Naive B cell (primary cell): Measurements from ENCODE around the gene B2M. TPM values are rescaled to one million over a fixed set of nuclear protein-coding genes. Genes with fewer than 3 reads are reported as not detected.

ENCODE experiments used
- ATAC-seq, 2 donors: fragments of 150-1000 bp; cut with Tn5 transposase; 2 replicates each; pipeline ENCODE4 v1.10.0; 2021; ENCODE audit warnings: low read depth in 2 of 2, mild to moderate bottlenecking in 2 of 2, moderate library complexity in 2 of 2
- DNase-seq: peaks from one replicate; pipeline ENCODE4 v3.0.0; 2022
- H3K27ac Mint-ChIP-seq, 6 donors: one replicate each; pipeline ENCODE4 v1.8.0; 2020 to 2022; ENCODE audit warnings: mild to moderate bottlenecking in 6 of 6, mixed read lengths in 6 of 6, moderate library complexity in 5 of 6, inconsistent platforms in 2 of 6
- H3K27me3 Mint-ChIP-seq, 3 donors: one replicate each; pipeline ENCODE4 v1.8.0; 2021 to 2022; ENCODE audit warnings: mixed read lengths in 3 of 3, mild to moderate bottlenecking in 1 of 3
- H3K36me3 Mint-ChIP-seq, 2 donors: one replicate each; pipeline ENCODE4 v1.8.0; 2020 to 2022; ENCODE audit warnings: mixed read lengths in 2 of 2, inconsistent platforms in 1 of 2, mild to moderate bottlenecking in 1 of 2
- H3K4me1 Mint-ChIP-seq, 3 donors: one replicate each; pipeline ENCODE4 v1.8.0; 2020 to 2022; ENCODE audit warnings: mixed read lengths in 3 of 3, inconsistent platforms in 1 of 3, mild to moderate bottlenecking in 1 of 3, moderate library complexity in 1 of 3
- H3K4me3 Mint-ChIP-seq, 8 donors: one replicate each; pipeline ENCODE4 v1.8.0; 2020 to 2022; ENCODE audit warnings: mild to moderate bottlenecking in 8 of 8, mixed read lengths in 8 of 8, moderate library complexity in 8 of 8, inconsistent platforms in 2 of 8
- H3K9me3 Mint-ChIP-seq, 7 donors: one replicate each; pipeline ENCODE4 v1.8.0; 2020 to 2022; ENCODE audit warnings: mixed read lengths in 7 of 7, mild to moderate bottlenecking in 5 of 7, inconsistent platforms in 2 of 7, moderate library complexity in 1 of 7
- polyA plus RNA-seq, 6 donors: library from polyadenylated mRNA; unstranded; fragments of 300-500 nt; fragmentation: Illumina TruSeq; gene quantifications; one replicate each; pipeline ENCODE4 v1.2.3, GENCODE V29; 2021; ENCODE audit warnings: low read depth in 6 of 6

B2M gene
- polyA plus RNA-seq, 6 donors from 2014 or later = 15,630 to 30,116 (median 21,556) TPM

GRCh38 chr15:44710236-44711095, 851 bp upstream of the B2M start:
- H3K4me1 Mint-ChIP-seq = peaks cover 43 to 70% (median 55%) of the 10 kb centered on the region in 3 donors
- peak; percentile 29 to 31 for ATAC-seq
- no peaks in the 10 kb centered on the region for H3K27me3 Mint-ChIP-seq
- peak overlapping the region; percentile 100 for H3K27ac Mint-ChIP-seq
- H3K9me3 Mint-ChIP-seq = no peaks in the 10 kb centered on the region
- peak overlapping the region; percentile 98 to 100 (median 100) for H3K4me3 Mint-ChIP-seq
- peaks cover 40 to 52% of the 10 kb centered on the region in 2 donors for H3K36me3 Mint-ChIP-seq
- peak; percentile 77 for DNase-seq

- H3K36me3 Mint-ChIP-seq = peaks cover 50 to 55% of the 10 kb centered on the region in 2 donors
- H3K27ac Mint-ChIP-seq = peak overlapping the region; percentile 100
- H3K4me1 Mint-ChIP-seq = peaks cover 56 to 78% (median 69%) of the 10 kb centered on the region in 3 donors
- H3K9me3 Mint-ChIP-seq = no peaks in the 10 kb centered on the region
- H3K4me3 Mint-ChIP-seq = peak overlapping the region; percentile 98 to 100 (median 100)
- ATAC-seq (peak; percentile 29 to 38), DNase-seq (peak; percentile 65)
- no peaks in the 10 kb centered on the region for H3K27me3 Mint-ChIP-seq
These were observed 527 bp downstream of the B2M start for GRCh38 chr15:44711743-44712345.

- peak; percentile 71 for DNase-seq
These were observed 1.2 kb downstream of the B2M start for GRCh38 chr15:44712346-44713005.

GRCh38 chr15:44713006-44713966, 2.0 kb downstream of the B2M start:
- no peak for ATAC-seq
- Mint-ChIP-seq H3K9me3 (no peaks in the 10 kb centered on the region), H3K36me3 (peaks cover 48 to 57% of the 10 kb centered on the region in 2 donors)

More at GRCh38 chr15:44712346-44713005, 1.2 kb downstream of the B2M start:
- peaks cover 54 to 55% of the 10 kb centered on the region in 2 donors for H3K36me3 Mint-ChIP-seq
- ATAC-seq = peak; percentile 22 to 29
- peak overlapping the region; percentile 98 to 100 (median 100) for H3K4me3 Mint-ChIP-seq
- peak overlapping the region; percentile 100 for H3K27ac Mint-ChIP-seq
- no peaks in the 10 kb centered on the region for H3K9me3 Mint-ChIP-seq
- H3K27me3 Mint-ChIP-seq = no peaks in the 10 kb centered on the region
- H3K4me1 Mint-ChIP-seq = peaks cover 59 to 77% (median 71%) of the 10 kb centered on the region in 3 donors

GRCh38 chr15:44715142-44715796, 4.0 kb downstream of the B2M start:
- DNase-seq (no peak), ATAC-seq (no peak)
- Mint-ChIP-seq H3K27ac (peak overlapping the region in 5 of 6 donors; percentile 5 to 100 (median 86)), H3K4me3 (peak overlapping the region; percentile 88 to 100 (median 99)), H3K27me3 (no peaks in the 10 kb centered on the region), H3K4me1 (peaks cover 69 to 76% (median 70%) of the 10 kb centered on the region in 3 donors), H3K36me3 (peaks cover 46 to 57% of the 10 kb centered on the region in 2 donors), H3K9me3 (no peaks in the 10 kb centered on the region)

More at GRCh38 chr15:44713006-44713966, 2.0 kb downstream of the B2M start:
- peaks cover 59 to 78% (median 71%) of the 10 kb centered on the region in 3 donors for H3K4me1 Mint-ChIP-seq
- no peak for DNase-seq
- H3K27ac Mint-ChIP-seq = peak overlapping the region; percentile 100
- peak overlapping the region; percentile 98 to 100 (median 100) for H3K4me3 Mint-ChIP-seq
- no peaks in the 10 kb centered on the region for H3K27me3 Mint-ChIP-seq

GRCh38 chr15:44715797-44716334, 4.5 kb downstream of the B2M start:
- no peak for ATAC-seq
- no peaks in the 10 kb centered on the region for H3K9me3 Mint-ChIP-seq
- peaks cover 67 to 81% (median 75%) of the 10 kb centered on the region in 3 donors for H3K4me1 Mint-ChIP-seq
- no peaks in the 10 kb centered on the region for H3K27me3 Mint-ChIP-seq
- no peak for DNase-seq
- peaks cover 46 to 57% of the 10 kb centered on the region in 2 donors for H3K36me3 Mint-ChIP-seq
- H3K4me3 Mint-ChIP-seq = peak overlapping the region in 7 of 8 donors; percentile 67 to 100 (median 99)
- H3K27ac Mint-ChIP-seq = peak overlapping the region in 5 of 6 donors; percentile 5 to 100 (median 20)

DNA sequence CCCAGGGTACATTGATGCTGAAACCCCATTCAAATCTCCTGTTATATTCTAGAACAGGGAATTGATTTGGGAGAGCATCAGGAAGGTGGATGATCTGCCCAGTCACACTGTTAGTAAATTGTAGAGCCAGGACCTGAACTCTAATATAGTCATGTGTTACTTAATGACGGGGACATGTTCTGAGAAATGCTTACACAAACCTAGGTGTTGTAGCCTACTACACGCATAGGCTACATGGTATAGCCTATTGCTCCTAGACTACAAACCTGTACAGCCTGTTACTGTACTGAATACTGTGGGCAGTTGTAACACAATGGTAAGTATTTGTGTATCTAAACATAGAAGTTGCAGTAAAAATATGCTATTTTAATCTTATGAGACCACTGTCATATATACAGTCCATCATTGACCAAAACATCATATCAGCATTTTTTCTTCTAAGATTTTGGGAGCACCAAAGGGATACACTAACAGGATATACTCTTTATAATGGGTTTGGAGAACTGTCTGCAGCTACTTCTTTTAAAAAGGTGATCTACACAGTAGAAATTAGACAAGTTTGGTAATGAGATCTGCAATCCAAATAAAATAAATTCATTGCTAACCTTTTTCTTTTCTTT, 5.8 kb downstream of the B2M start:
- peaks cover 34 to 52% of the 10 kb centered on the region in 2 donors for H3K36me3 Mint-ChIP-seq
- no peaks in the 10 kb centered on the region for H3K27me3 Mint-ChIP-seq
- H3K4me1 Mint-ChIP-seq = peaks cover 71 to 87% (median 82%) of the 10 kb centered on the region in 3 donors
- ATAC-seq (no peak), DNase-seq (no peak)
- peak overlapping the region in 4 of 6 donors; percentile 28 to 100 (median 46) for H3K27ac Mint-ChIP-seq
- H3K9me3 Mint-ChIP-seq = no peaks in the 10 kb centered on the region
- H3K4me3 Mint-ChIP-seq = peak overlapping the region in 4 of 8 donors; percentile 9 to 98 (median 44)

- Mint-ChIP-seq H3K27ac (peak overlapping the region; percentile 9 to 100 (median 58)), H3K27me3 (no peaks in the 10 kb centered on the region), H3K9me3 (no peaks in the 10 kb centered on the region), H3K36me3 (peaks cover 21 to 39% of the 10 kb centered on the region in 2 donors), H3K4me1 (peaks cover 64 to 89% (median 74%) of the 10 kb centered on the region in 3 donors), H3K4me3 (peak overlapping the region in 2 of 8 donors; percentile 42 to 76)
- no peak for DNase-seq
- no peak for ATAC-seq
These were observed 7.0 kb downstream of the B2M start for GRCh38 chr15:44718180-44718926.

- no peaks in the 10 kb centered on the region for H3K9me3 Mint-ChIP-seq
- DNase-seq = no peak
- H3K4me1 Mint-ChIP-seq = peaks cover 58 to 88% (median 74%) of the 10 kb centered on the region in 3 donors
- H3K27ac Mint-ChIP-seq = peak overlapping the region; percentile 47 to 100 (median 72)
- peak overlapping the region in 5 of 8 donors; percentile 49 to 83 (median 62) for H3K4me3 Mint-ChIP-seq
- ATAC-seq = no peak
- peaks cover 16 to 34% of the 10 kb centered on the region in 2 donors for H3K36me3 Mint-ChIP-seq
- no peaks in the 10 kb centered on the region for H3K27me3 Mint-ChIP-seq
These were observed 7.6 kb downstream of the B2M start for GRCh38 chr15:44718927-44719292.

- peak overlapping the region; percentile 27 to 83 (median 59) for H3K4me3 Mint-ChIP-seq
- H3K27ac Mint-ChIP-seq = peak overlapping the region; percentile 35 to 100 (median 90)
- peak; percentile 50 to 54 for ATAC-seq
- H3K27me3 Mint-ChIP-seq = no peaks in the 10 kb centered on the region
- peaks cover 14 to 32% of the 10 kb centered on the region in 2 donors for H3K36me3 Mint-ChIP-seq
- H3K4me1 Mint-ChIP-seq = peaks cover 60 to 88% (median 74%) of the 10 kb centered on the region in 3 donors
- no peaks in the 10 kb centered on the region for H3K9me3 Mint-ChIP-seq
- peak; percentile 49 for DNase-seq
These were observed 8.1 kb downstream of the B2M start for GRCh38 chr15:44719293-44719999.
